Measurements from ENCODE around the gene MTIF2.
"Not testable (repeated sequence)": the region's sequence is repeated elsewhere in the genome, so short reads cannot be mapped to it uniquely, and the experiment has no call there.

Gene MTIF2

DNA sequence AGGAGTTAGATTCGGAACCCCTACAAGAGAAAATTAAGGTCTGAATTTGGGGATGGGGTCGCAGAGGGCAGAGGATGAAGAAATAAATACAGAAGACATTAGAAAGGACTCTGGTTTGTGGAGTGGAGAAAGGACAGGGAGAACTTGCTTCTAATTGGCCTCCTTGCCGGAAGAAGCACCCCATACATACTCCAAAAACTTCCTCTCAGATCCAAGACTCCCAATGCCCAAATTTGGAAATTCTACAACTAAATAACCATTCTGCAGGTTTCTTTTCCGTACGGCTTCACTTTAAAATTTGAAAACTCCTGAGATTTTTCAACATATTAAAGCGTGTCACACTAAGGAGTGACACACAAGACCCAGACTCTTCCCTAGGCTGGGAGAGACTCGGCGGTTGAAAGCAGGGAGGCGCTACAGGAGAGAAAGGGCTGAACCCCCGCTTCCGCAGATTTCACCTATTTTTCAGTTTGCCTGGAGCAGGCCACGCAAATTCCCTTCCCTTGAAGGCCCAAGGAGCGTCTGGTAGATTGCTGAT lies 37.4 kb downstream of the MTIF2 start:
- Histone ChIP-seq H3K4me1 (ENCODE audit: low read depth, poor library complexity, severe bottlenecking) (peaks cover 32% of the 10 kb centered on the region), H2AFZ (ENCODE audit: low read depth) (peak overlapping the region; percentile 82), H3K79me2 (ENCODE audit: insufficient read depth, low read depth) (peaks cover 44% of the 10 kb centered on the region), H3K27ac (peak overlapping the region; percentile 92), H3K4me3 (IDR thresholded peaks at IDR 0.05; ENCODE audit: insufficient read depth, low read depth, low read length) (peak overlapping the region; percentile 88), H4K20me1 (ENCODE audit: insufficient read depth) (peaks cover 7% of the 10 kb centered on the region), H3K27me3 (ENCODE audit: insufficient read depth, low read depth) (no peaks in the 10 kb centered on the region), H3K4me2 (peak overlapping the region; percentile 84), H3K9ac (peak overlapping the region; percentile 98), H3K36me3 (ENCODE audit: insufficient read depth) (peaks cover 32% of the 10 kb centered on the region; the same call in 1 of the 2 replicates)
- TF ChIP-seq, protein P1, sequence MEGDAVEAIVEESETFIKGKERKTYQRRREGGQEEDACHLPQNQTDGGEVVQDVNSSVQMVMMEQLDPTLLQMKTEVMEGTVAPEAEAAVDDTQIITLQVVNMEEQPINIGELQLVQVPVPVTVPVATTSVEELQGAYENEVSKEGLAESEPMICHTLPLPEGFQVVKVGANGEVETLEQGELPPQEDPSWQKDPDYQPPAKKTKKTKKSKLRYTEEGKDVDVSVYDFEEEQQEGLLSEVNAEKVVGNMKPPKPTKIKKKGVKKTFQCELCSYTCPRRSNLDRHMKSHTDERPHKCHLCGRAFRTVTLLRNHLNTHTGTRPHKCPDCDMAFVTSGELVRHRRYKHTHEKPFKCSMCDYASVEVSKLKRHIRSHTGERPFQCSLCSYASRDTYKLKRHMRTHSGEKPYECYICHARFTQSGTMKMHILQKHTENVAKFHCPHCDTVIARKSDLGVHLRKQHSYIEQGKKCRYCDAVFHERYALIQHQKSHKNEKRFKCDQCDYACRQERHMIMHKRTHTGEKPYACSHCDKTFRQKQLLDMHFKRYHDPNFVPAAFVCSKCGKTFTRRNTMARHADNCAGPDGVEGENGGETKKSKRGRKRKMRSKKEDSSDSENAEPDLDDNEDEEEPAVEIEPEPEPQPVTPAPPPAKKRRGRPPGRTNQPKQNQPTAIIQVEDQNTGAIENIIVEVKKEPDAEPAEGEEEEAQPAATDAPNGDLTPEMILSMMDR (conservative IDR thresholded peaks at IDR 0.05; ENCODE audit: low read depth, low read length), result no peak

DNA sequence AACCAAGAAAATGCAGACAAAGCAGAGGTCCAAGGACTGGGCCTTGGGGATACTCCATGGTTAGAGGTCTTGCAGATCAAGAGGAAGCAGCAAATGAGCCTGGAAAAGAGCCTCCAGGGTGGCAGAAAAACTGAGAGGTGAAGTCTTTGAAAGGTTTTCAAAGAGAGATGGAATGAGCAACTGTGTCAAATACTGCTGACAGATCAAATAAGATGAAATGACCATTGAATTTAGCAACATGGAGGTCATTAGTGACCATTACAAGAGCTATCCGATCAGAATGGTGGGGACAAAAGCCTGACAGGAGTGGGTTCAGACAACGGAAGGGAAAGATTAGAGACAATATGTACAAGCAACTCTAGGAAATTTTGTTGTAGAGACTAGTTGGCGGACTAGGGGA lies 38.5 kb downstream of the MTIF2 start:
- Histone ChIP-seq H3K4me3 (IDR thresholded peaks at IDR 0.05; ENCODE audit: insufficient read depth, low read depth, low read length) (no peak overlapping the region), H3K4me1 (ENCODE audit: low read depth, poor library complexity, severe bottlenecking) (peaks cover 30% of the 10 kb centered on the region), H3K27me3 (ENCODE audit: insufficient read depth, low read depth) (no peaks in the 10 kb centered on the region), H3K9ac (no peak overlapping the region), H3K27ac (no peak overlapping the region), H2AFZ (ENCODE audit: low read depth) (no peak overlapping the region), H4K20me1 (ENCODE audit: insufficient read depth) (peaks cover 7% of the 10 kb centered on the region), H3K36me3 (ENCODE audit: insufficient read depth) (peaks cover 23% of the 10 kb centered on the region; the same call in 1 of the 2 replicates), H3K79me2 (ENCODE audit: insufficient read depth, low read depth) (peaks cover 43% of the 10 kb centered on the region), H3K4me2 (no peak overlapping the region)
- TF ChIP-seq, protein P1 (conservative IDR thresholded peaks at IDR 0.05; ENCODE audit: low read depth, low read length), result no peak

DNA sequence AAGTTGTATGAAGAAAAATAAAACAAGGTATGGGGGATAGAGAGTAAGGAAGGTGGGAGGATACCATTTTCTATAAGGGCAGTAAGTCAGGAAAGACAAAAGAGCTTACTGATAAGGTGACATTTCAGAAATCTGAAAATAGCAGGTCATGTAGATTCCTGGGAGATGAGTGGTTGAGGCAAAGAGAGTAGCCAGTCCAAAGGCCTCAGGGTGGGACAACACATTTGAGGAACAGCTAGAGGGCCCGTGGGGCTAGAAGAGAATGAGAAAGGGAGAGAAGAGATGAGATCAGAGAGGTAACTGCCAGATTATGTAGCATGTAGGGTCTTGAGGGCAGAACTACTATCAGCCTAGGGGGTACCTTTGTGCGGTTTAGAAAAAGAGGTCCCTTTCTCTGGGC lies 39.8 kb downstream of the MTIF2 start:
- no peak overlapping the region for H3K4me2 ChIP-seq
- H3K79me2 ChIP-seq (ENCODE audit: insufficient read depth, low read depth), result peaks cover 29% of the 10 kb centered on the region
- TF ChIP-seq, protein P1 (conservative IDR thresholded peaks at IDR 0.05; ENCODE audit: low read depth, low read length), result no peak

DNA sequence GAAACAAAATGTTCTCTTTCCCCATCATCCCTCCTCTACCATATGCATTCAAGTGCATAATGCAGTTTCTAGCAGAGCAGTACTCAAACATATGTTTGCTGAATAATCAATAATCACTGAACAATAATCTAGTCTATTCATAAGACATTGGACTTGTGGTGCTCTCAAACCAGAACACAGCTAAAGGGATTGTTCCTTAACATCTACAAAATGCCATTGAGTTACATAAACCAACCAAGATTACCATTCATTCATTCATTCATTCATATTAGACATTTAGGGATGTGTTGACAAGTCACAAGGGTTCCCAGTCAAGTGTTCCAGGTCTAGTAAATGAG lies 40.8 kb downstream of the MTIF2 start:
- H3K4me2 ChIP-seq, result no peak overlapping the region
- H3K27ac ChIP-seq, result no peak overlapping the region
- H2AFZ ChIP-seq (ENCODE audit: low read depth), result no peak overlapping the region
- no peak overlapping the region for H3K9ac ChIP-seq
- H3K27me3 ChIP-seq (ENCODE audit: insufficient read depth, low read depth), result no peaks in the 10 kb centered on the region
- H3K4me3 ChIP-seq (IDR thresholded peaks at IDR 0.05; ENCODE audit: insufficient read depth, low read depth, low read length), result no peak overlapping the region
- TF ChIP-seq, protein P1 (conservative IDR thresholded peaks at IDR 0.05; ENCODE audit: low read depth, low read length), result no peak
- H3K79me2 ChIP-seq (ENCODE audit: insufficient read depth, low read depth), result peaks cover 19% of the 10 kb centered on the region
- H4K20me1 ChIP-seq (ENCODE audit: insufficient read depth), result no peaks in the 10 kb centered on the region
- H3K36me3 ChIP-seq (ENCODE audit: insufficient read depth), result peaks cover 2% of the 10 kb centered on the region; the same call in 1 of the 2 replicates
- peaks cover 10% of the 10 kb centered on the region for H3K4me1 ChIP-seq (ENCODE audit: low read depth, poor library complexity, severe bottlenecking)

More for the DNA sequence above, 39.8 kb downstream of the MTIF2 start:
- peaks cover 10% of the 10 kb centered on the region; the same call in 1 of the 2 replicates for H3K36me3 ChIP-seq (ENCODE audit: insufficient read depth)
- H3K4me1 ChIP-seq (ENCODE audit: low read depth, poor library complexity, severe bottlenecking), result peaks cover 17% of the 10 kb centered on the region
- no peaks in the 10 kb centered on the region for H3K27me3 ChIP-seq (ENCODE audit: insufficient read depth, low read depth)
- no peak overlapping the region for H3K9ac ChIP-seq
- no peaks in the 10 kb centered on the region for H4K20me1 ChIP-seq (ENCODE audit: insufficient read depth)
- no peak overlapping the region for H3K27ac ChIP-seq
- no peak overlapping the region for H2AFZ ChIP-seq (ENCODE audit: low read depth)
- H3K4me3 ChIP-seq (IDR thresholded peaks at IDR 0.05; ENCODE audit: insufficient read depth, low read depth, low read length), result no peak overlapping the region

DNA sequence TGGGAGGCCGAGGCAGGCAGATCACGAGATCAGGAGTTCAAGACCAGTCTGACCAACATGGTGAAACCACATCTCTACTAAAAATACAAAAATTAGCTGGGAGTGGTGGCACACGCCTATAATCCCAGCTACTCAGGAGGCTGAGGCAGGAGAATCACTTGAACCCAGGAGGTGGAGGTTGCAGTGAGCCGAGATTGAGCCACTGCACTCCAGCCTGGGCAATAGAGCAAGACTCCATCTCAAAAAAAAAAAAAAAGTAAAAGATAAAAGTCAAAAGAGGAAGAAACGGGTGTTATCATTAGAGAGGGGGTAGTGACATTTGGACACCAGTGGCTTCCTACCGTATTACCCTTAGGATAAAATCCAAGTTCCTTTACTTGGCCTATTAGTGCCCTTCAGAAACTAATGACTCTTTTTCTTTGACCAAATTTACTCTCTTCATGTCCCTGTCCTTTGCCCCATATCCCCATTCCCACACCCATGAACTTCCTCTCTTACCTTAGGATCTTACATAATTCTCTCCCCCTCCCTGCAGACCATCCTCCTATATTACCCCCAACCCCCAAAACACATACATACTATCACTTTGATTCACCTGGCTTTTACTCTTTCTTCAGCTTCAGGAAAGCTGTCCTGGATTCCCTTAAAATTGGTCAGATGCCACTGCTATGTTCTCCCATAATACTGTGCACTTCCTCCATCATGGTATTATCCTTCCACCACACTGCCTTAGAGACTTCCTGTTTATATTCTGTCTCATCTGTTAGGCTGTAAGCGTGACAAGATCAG lies 41.4 kb downstream of the MTIF2 start:
- not testable (repeated sequence) for H4K20me1 ChIP-seq (ENCODE audit: insufficient read depth); H3K4me2 ChIP-seq; H3K9ac ChIP-seq; H2AFZ ChIP-seq (ENCODE audit: low read depth); H3K27me3 ChIP-seq (ENCODE audit: insufficient read depth, low read depth); H3K36me3 ChIP-seq (ENCODE audit: insufficient read depth); H3K4me3 ChIP-seq (IDR thresholded peaks at IDR 0.05; ENCODE audit: insufficient read depth, low read depth, low read length); H3K27ac ChIP-seq; H3K4me1 ChIP-seq (ENCODE audit: low read depth, poor library complexity, severe bottlenecking)
- peaks cover 14% of the 10 kb centered on the region for H3K79me2 ChIP-seq (ENCODE audit: insufficient read depth, low read depth)
